Left renal pelvis (tissue), 4 donors: ENCODE results near the gene HOXA9. TPM values are rescaled to one million over a fixed set of nuclear protein-coding genes. Genes with fewer than 3 reads are reported as not detected.

ENCODE experiments used
- DNase-seq, 4 donors: peaks; one replicate each; pipeline ENCODE4 v3.0.0-alpha.2; 2013; ENCODE audit warnings: low read depth in 4 of 4, low spot score in 3 of 4
- polyA plus RNA-seq, 4 donors: library from polyadenylated mRNA; unstranded; fragments of 120-200 nt; gene quantifications; one replicate each; pipeline ENCODE4 v1.2.1, GENCODE V29; 2013; ENCODE audit not compliant: insufficient read length in 4 of 4

HOXA9 gene
- polyA plus RNA-seq, 4 donors, result 54.9 to 111 (median 103) TPM

- no peak for DNase-seq
Measured at GRCh38 chr7:27131390-27131819, 33.9 kb downstream of the HOXA9 start.

GRCh38 chr7:27130540-27131389 is 34.6 kb downstream of the HOXA9 start, which contains the start of gene HOXA4:
Gene HOXA4, minus strand, starts transcription at chr7:27130757. Its CDS starts 24 bp downstream, at chr7:27130733.
- DNase-seq, result peak in 2 of 4 donors; percentile 84

- DNase-seq, result no peak
Measured at GRCh38 chr7:27129729-27130539, 35.4 kb downstream of the HOXA9 start.

- DNase-seq, result no peak
Measured at GRCh38 chr7:27128776-27129728, 36.3 kb downstream of the HOXA9 start.

GRCh38 chr7:27128034-27128433 is 37.3 kb downstream of the HOXA9 start:
- DNase-seq, result no peak

- no peak for DNase-seq
Measured at GRCh38 chr7:27126596-27127327, 38.6 kb downstream of the HOXA9 start.

- no peak for DNase-seq
Measured at GRCh38 chr7:27125986-27126394, 39.3 kb downstream of the HOXA9 start.

GRCh38 chr7:27124902-27125689 is 40.2 kb downstream of the HOXA9 start:
- no peak for DNase-seq

- DNase-seq, result no peak
Measured at GRCh38 chr7:27124096-27124901, 41.0 kb downstream of the HOXA9 start.

- DNase-seq, result no peak
Measured at GRCh38 chr7:27123477-27124053, 41.8 kb downstream of the HOXA9 start.

- no peak for DNase-seq
Measured at GRCh38 chr7:27123007-27123476, 42.3 kb downstream of the HOXA9 start.

- no peak for DNase-seq
Measured at GRCh38 chr7:27122077-27122910, 43.0 kb downstream of the HOXA9 start.

GRCh38 chr7:27121684-27122076 is 43.7 kb downstream of the HOXA9 start:
- DNase-seq, result no peak

GRCh38 chr7:27119412-27119911 is 45.9 kb downstream of the HOXA9 start:
- DNase-seq, result no peak

GRCh38 chr7:27118580-27118979 is 46.8 kb downstream of the HOXA9 start:
- DNase-seq, result no peak

- no peak for DNase-seq
Measured at GRCh38 chr7:27117887-27118491, 47.3 kb downstream of the HOXA9 start.
